Measurements from ENCODE around the gene IFIT2.
A peak's percentile ranks its signal among the peaks of the same experiment; 100 is the strongest.
"Not testable (repeated sequence)": the region's sequence is repeated elsewhere in the genome, so short reads cannot be mapped to it uniquely, and the experiment has no call there.

Gene IFIT2

GRCh38 chr10:89281606-89282395 lies 20.0 kb upstream of the IFIT2 start:
- no peak for DNase-seq

GRCh38 chr10:89283025-89283935 lies 18.6 kb upstream of the IFIT2 start:
- no peak for DNase-seq

GRCh38 chr10:89283936-89284475 lies 17.8 kb upstream of the IFIT2 start:
- DNase-seq: no peak

GRCh38 chr10:89284711-89285110 lies 17.1 kb upstream of the IFIT2 start:
- DNase-seq: not testable (repeated sequence)

- not testable (repeated sequence) for DNase-seq
These were observed 16.5 kb upstream of the IFIT2 start for GRCh38 chr10:89285303-89285702.

- DNase-seq: no peak
These were observed 7.1 kb upstream of the IFIT2 start for GRCh38 chr10:89294721-89295239.

- peak; percentile 89 for DNase-seq
These were observed 6.2 kb upstream of the IFIT2 start for GRCh38 chr10:89295597-89295996.

GRCh38 chr10:89296220-89296648 lies 5.6 kb upstream of the IFIT2 start:
- peak; percentile 93 for DNase-seq

GRCh38 chr10:89297356-89297755 lies 4.5 kb upstream of the IFIT2 start:
- no peak for DNase-seq

GRCh38 chr10:89297791-89298190 lies 4.1 kb upstream of the IFIT2 start:
- DNase-seq: no peak

GRCh38 chr10:89299031-89299430 lies 2.8 kb upstream of the IFIT2 start:
- DNase-seq: no peak

- peak; percentile 93 for DNase-seq
These were observed 614 bp upstream of the IFIT2 start for GRCh38 chr10:89301232-89301631.

- DNase-seq: peak; percentile 52
These were observed 779 bp downstream of the IFIT2 start for GRCh38 chr10:89302625-89303024.

GRCh38 chr10:89303161-89303560 lies 1.3 kb downstream of the IFIT2 start:
- DNase-seq: no peak

GRCh38 chr10:89304026-89304425 lies 2.2 kb downstream of the IFIT2 start:
- DNase-seq: no peak

GRCh38 chr10:89304446-89304845 lies 2.6 kb downstream of the IFIT2 start:
- DNase-seq: peak; percentile 25

- DNase-seq: no peak
These were observed 3.1 kb downstream of the IFIT2 start for GRCh38 chr10:89304925-89305324.

GRCh38 chr10:89305766-89306433 lies 4.1 kb downstream of the IFIT2 start:
- DNase-seq: peak; percentile 15

- DNase-seq: peak; percentile 14
These were observed 4.8 kb downstream of the IFIT2 start for GRCh38 chr10:89306434-89307268.

GRCh38 chr10:89307269-89307577 lies 5.4 kb downstream of the IFIT2 start:
- DNase-seq: no peak

GRCh38 chr10:89308266-89308665 lies 6.4 kb downstream of the IFIT2 start:
- DNase-seq: peak; percentile 34

GRCh38 chr10:89308736-89309135 lies 6.9 kb downstream of the IFIT2 start:
- no peak for DNase-seq

All from suppressor macrophage treated with lipopolysaccharide for 4 hours (primary cell).